GM19463 (cell line): Measurements from ENCODE around the gene OMP.

Source experiments
- ATAC-seq: cut with Tn5 transposase; IDR thresholded peaks from one replicate; pipeline ENCODE4 v1.9.1; 2021; ENCODE audit warnings: mild to moderate bottlenecking, moderate library complexity; ENCODE audit not compliant: unreplicated experiment

OMP gene

GRCh38 chr11:77068457-77069335 is 33.9 kb upstream of the OMP start:
- no peak for ATAC-seq

- no peak for ATAC-seq
Observed at GRCh38 chr11:77069336-77069968, 33.2 kb upstream of the OMP start.

- ATAC-seq: no peak
Observed at GRCh38 chr11:77069969-77070582, 32.6 kb upstream of the OMP start.

- ATAC-seq: no peak
Observed at GRCh38 chr11:77071077-77071476, 31.6 kb upstream of the OMP start.

- ATAC-seq: no peak
Observed at GRCh38 chr11:77071671-77072605, 30.7 kb upstream of the OMP start.

- no peak for ATAC-seq
Observed at GRCh38 chr11:77072851-77073327, 29.8 kb upstream of the OMP start.

- ATAC-seq: no peak
Observed at GRCh38 chr11:77073328-77074001, 29.2 kb upstream of the OMP start.

GRCh38 chr11:77074205-77074604 is 28.4 kb upstream of the OMP start:
- ATAC-seq: no peak

GRCh38 chr11:77074626-77075221 is 27.9 kb upstream of the OMP start:
- ATAC-seq: no peak

- ATAC-seq: no peak
Observed at GRCh38 chr11:77075425-77075905, 27.2 kb upstream of the OMP start.

GRCh38 chr11:77079666-77080065 is 23.0 kb upstream of the OMP start:
- ATAC-seq: no peak

GRCh38 chr11:77080643-77081210 is 21.9 kb upstream of the OMP start:
- ATAC-seq: no peak

- ATAC-seq: no peak
Observed at GRCh38 chr11:77081381-77081851, 21.2 kb upstream of the OMP start.

GRCh38 chr11:77081976-77082836 is 20.4 kb upstream of the OMP start:
- no peak for ATAC-seq

- no peak for ATAC-seq
Observed at GRCh38 chr11:77082838-77083565, 19.6 kb upstream of the OMP start.

- no peak for ATAC-seq
Observed at GRCh38 chr11:77083566-77084245, 18.9 kb upstream of the OMP start.
